PC-3 (cell line): Measurements from ENCODE around the gene PPARGC1A. TPM values are rescaled to one million over a fixed set of nuclear protein-coding genes. Genes with fewer than 3 reads are reported as not detected.

Source experiments
- ATAC-seq: fragments of 200-7000 bp; cut with Tn5 transposase; 2 replicates; pipeline ENCODE4 v1.9.1; 2020; ENCODE audit warnings: mild to moderate bottlenecking, moderate library complexity
- BruUV-seq: library from RNA; stranded (reverse); fragments of 400-500 nt; replicated peaks from 2 replicates; lab custom pipeline; 2021; lab: Mats Ljungman, UMichigan
- CTCF ChIA-PET: fragments of 300-600 bp; sonication (Branson Sonifier 250); formaldehyde crosslinking; loops from one replicate; lab custom pipeline; 2022; ENCODE audit warnings: antibody characterized with exemption; lab: Charles Lee
- POLR2A ChIA-PET: fragments of 300-600 bp; sonication (Branson Sonifier 250); formaldehyde crosslinking; loops from one replicate; lab custom pipeline; 2022; ENCODE audit warnings: antibody characterized with exemption; ENCODE audit not compliant: unreplicated experiment; lab: Charles Lee
- DNase-seq: peaks from one replicate; pipeline ENCODE4 v3.0.0-alpha.2; 2015
- H2AFZ ChIP-seq: fragments of 300-600 bp; sonication (generic); 2 replicates; pipeline ENCODE4 v1.6.0; 2016; ENCODE audit warnings: antibody characterized with exemption, low read length
- H3F3A ChIP-seq: fragments of 300-600 bp; sonication (generic); one replicate; pipeline ENCODE4 v1.6.0; 2017; ENCODE audit warnings: antibody characterized with exemption, low read length, control low read depth, mild to moderate bottlenecking; ENCODE audit not compliant: unreplicated experiment
- H3K27ac ChIP-seq: fragments of 300-600 bp; sonication (generic); 2 replicates; pipeline ENCODE4 v1.5.1; 2016; ENCODE audit warnings: mild to moderate bottlenecking, low read length
- H3K27me3 ChIP-seq: fragments of 300-600 bp; sonication (generic); 2 replicates; pipeline ENCODE4 v1.6.1; 2016; ENCODE audit warnings: low read length, mixed read lengths
- H3K36me3 ChIP-seq: fragments of 300-600 bp; sonication (generic); 2 replicates; pipeline ENCODE4 v1.6.1; 2016; ENCODE audit warnings: low read depth, mixed run types, low read length, mixed read lengths
- H3K4me1 ChIP-seq: fragments of 300-600 bp; sonication (generic); 2 replicates; pipeline ENCODE4 v1.5.1; 2016; ENCODE audit warnings: low read length; ENCODE audit not compliant: insufficient read depth
- H3K4me2 ChIP-seq: fragments of 300-600 bp; sonication (generic); 2 replicates; pipeline ENCODE4 v1.6.0; 2016; ENCODE audit warnings: low read length
- H3K4me3 ChIP-seq: fragments of 300-600 bp; sonication (generic); 2 replicates; pipeline ENCODE4 v1.5.1; 2016; ENCODE audit warnings: mild to moderate bottlenecking, low read length, mixed read lengths
- H3K79me2 ChIP-seq: fragments of 300-600 bp; sonication (generic); 2 replicates; pipeline ENCODE4 v1.6.1; 2017; ENCODE audit warnings: low read length, mixed read lengths
- H3K9ac ChIP-seq: fragments of 300-600 bp; sonication (generic); 2 replicates; pipeline ENCODE4 v1.6.0; 2016; ENCODE audit warnings: mild to moderate bottlenecking, low read length
- H3K9me2 ChIP-seq: fragments of 300-600 bp; sonication (generic); replicated peaks from 2 replicates; pipeline ENCODE4 v1.6.1; 2016; ENCODE audit warnings: mixed run types, low read length, mixed read lengths
- H3K9me3 ChIP-seq: fragments of 300-600 bp; sonication (generic); 2 replicates; pipeline ENCODE4 v1.6.1; 2016; ENCODE audit warnings: low read length, mixed read lengths
- H4K20me1 ChIP-seq: fragments of 300-600 bp; sonication (generic); 2 replicates; pipeline ENCODE4 v1.6.1; 2016; ENCODE audit warnings: low read length, mixed read lengths
- CTCF ChIP-seq: fragments of 300-600 bp; sonication (generic); conservative IDR thresholded peaks from 2 replicates; pipeline ENCODE4 v1.5.1; 2017; ENCODE audit warnings: antibody characterized with exemption, low read depth, mild to moderate bottlenecking, low read length
- EZH2 ChIP-seq: fragments of 300-600 bp; sonication (generic); IDR thresholded peaks from one replicate; pipeline ENCODE4 v1.6.1; 2017; ENCODE audit warnings: antibody characterized with exemption, mild to moderate bottlenecking, low read length; ENCODE audit not compliant: unreplicated experiment
- EZH2phosphoT487 ChIP-seq: fragments of 300-600 bp; sonication (generic); IDR thresholded peaks from 2 replicates; pipeline ENCODE4 v1.6.1; 2018; ENCODE audit warnings: mild to moderate bottlenecking, antibody characterized with exemption, low read length, borderline replicate concordance
- intact Hi-C: fragments of 100-400 bp; cut with micrococcal nuclease; formaldehyde crosslinking; loops from 2 replicates; pipeline ENCODE4 v1.9.0; 2023
- total RNA-seq: library from RNA; depleted of rRNA; stranded (reverse); fragments of >200 nt; gene quantifications from 2 replicates; pipeline ENCODE4 v1.2.3, GENCODE V29; 2014

The PPARGC1A gene
- total RNA-seq, 1 experiment from 2014 or later: not detected

DNA sequence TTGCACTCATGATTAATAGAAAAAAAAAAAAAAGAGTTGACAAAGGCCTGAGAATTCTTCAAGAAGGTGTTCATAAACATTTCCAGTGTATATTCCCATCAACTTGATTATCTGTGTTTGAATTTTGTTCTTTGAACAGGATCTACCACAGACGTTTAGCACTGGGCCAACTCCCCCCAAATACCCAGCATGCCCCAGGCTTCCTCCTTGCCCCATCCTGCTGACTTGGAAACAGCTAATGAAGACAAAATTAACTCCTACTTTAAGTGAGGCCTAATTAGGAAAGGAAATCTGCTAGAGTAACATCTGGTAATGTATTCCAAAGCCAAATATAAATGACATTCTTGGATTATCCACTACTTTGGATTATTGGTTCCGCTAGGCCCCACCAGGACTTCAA lies 52.5 kb downstream of the PPARGC1A start:
- POLR2A ChIA-PET: no interaction called here

DNA sequence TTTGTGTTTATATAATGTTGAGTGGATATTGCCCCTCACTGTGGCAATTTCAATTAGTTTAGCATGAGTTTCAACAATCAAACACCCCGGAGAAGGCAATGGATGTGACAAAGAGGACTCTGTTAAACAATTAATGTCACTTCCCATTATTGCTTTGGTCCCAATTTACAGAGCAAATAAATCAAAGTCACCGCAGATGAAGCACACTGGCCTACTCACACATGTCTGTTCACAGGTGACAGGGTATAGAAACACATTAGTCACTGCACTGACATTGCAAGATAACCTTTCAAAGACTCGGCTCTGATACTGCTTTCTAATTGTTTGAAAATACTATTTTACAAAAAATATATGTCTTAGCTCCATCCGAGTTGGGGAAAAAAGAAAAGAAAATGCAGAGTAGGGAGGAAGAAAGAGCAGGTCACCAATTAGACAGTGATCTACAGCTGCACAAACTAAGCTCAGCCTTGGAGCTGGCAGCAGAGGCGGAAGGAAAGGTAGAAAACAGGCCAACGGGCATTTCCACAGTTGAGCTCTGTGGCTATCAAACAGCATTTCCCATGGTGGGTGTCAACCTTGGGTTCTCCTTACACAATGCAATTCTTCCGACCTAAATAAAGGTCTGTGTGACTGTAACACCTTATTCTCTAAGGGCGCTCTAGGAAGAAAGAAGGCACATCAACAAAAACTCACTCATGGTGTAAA lies 53.9 kb downstream of the PPARGC1A start:
- Histone ChIP-seq H3K9me3 (no peaks in the 10 kb centered on the region), H3K4me1 (no peaks in the 10 kb centered on the region), H3K27ac (no peak overlapping the region), H4K20me1 (no peaks in the 10 kb centered on the region), H3K4me3 (no peak overlapping the region), H3F3A (no peaks in the 10 kb centered on the region), H2AFZ (no peak overlapping the region), H3K27me3 (no peaks in the 10 kb centered on the region), H3K36me3 (no peaks in the 10 kb centered on the region), H3K9ac (no peak overlapping the region), H3K4me2 (no peak overlapping the region), H3K9me2 (no peaks in the 10 kb centered on the region), H3K79me2 (no peaks in the 10 kb centered on the region)
- intact Hi-C loops: no loop called here
- CTCF ChIA-PET: no interaction called here
- TF ChIP-seq CTCF: no peak
- TF ChIP-seq EZH2: no peak
- no peak for TF ChIP-seq EZH2phosphoT487
- no peak for ATAC-seq
- POLR2A ChIA-PET: no interaction called here
- no peak for DNase-seq
- no TSS peak for BruUV-seq

More for the DNA sequence above, 52.5 kb downstream of the PPARGC1A start:
- H3K9me3 ChIP-seq: no peaks in the 10 kb centered on the region
- H2AFZ ChIP-seq: no peak overlapping the region
- no peak overlapping the region for H3K9ac ChIP-seq
- H3K4me1 ChIP-seq: no peaks in the 10 kb centered on the region
- TF ChIP-seq EZH2: no peak
- no peak for TF ChIP-seq CTCF
- no peak for TF ChIP-seq EZH2phosphoT487
- no TSS peak for BruUV-seq
- H3F3A ChIP-seq: no peaks in the 10 kb centered on the region
- no peak overlapping the region for H3K4me3 ChIP-seq
- no peak overlapping the region for H3K27ac ChIP-seq
- no peaks in the 10 kb centered on the region for H4K20me1 ChIP-seq
- H3K36me3 ChIP-seq: no peaks in the 10 kb centered on the region
- no peaks in the 10 kb centered on the region for H3K9me2 ChIP-seq
- intact Hi-C loops: no loop called here
- no peak for DNase-seq
- H3K79me2 ChIP-seq: no peaks in the 10 kb centered on the region
- CTCF ChIA-PET: no interaction called here
- H3K27me3 ChIP-seq: no peaks in the 10 kb centered on the region
- H3K4me2 ChIP-seq: no peak overlapping the region
- no peak for ATAC-seq

GRCh38 chr4:23828779-23829178 lies 61.1 kb downstream of the PPARGC1A start:
- Histone ChIP-seq H3K9me3 (no peaks in the 10 kb centered on the region), H3K4me2 (no peak overlapping the region), H3K27ac (no peak overlapping the region), H3K4me1 (no peaks in the 10 kb centered on the region), H4K20me1 (no peaks in the 10 kb centered on the region), H3K9me2 (no peaks in the 10 kb centered on the region), H2AFZ (no peak overlapping the region), H3K4me3 (no peak overlapping the region), H3F3A (no peaks in the 10 kb centered on the region), H3K36me3 (no peaks in the 10 kb centered on the region), H3K27me3 (no peaks in the 10 kb centered on the region), H3K9ac (no peak overlapping the region), H3K79me2 (no peaks in the 10 kb centered on the region)
- DNase-seq (no peak), ATAC-seq (no peak)
- no TSS peak for BruUV-seq
- POLR2A ChIA-PET: no interaction called here
- intact Hi-C loops: no loop called here
- CTCF ChIA-PET: no interaction called here
- no peak for TF ChIP-seq EZH2phosphoT487
- TF ChIP-seq CTCF: no peak
